Measurements from ENCODE around the gene CHD9NB. TPM values are rescaled to one million over a fixed set of nuclear protein-coding genes. Genes with fewer than 3 reads are reported as not detected.

Gene CHD9NB
- total and polyA plus RNA-seq, 10 of the 15 experiments (the other 5 are each of a cell fraction or from before 2014, with no cell fraction given), result 0.14 to 1.6 (median 0.73) TPM

DNA sequence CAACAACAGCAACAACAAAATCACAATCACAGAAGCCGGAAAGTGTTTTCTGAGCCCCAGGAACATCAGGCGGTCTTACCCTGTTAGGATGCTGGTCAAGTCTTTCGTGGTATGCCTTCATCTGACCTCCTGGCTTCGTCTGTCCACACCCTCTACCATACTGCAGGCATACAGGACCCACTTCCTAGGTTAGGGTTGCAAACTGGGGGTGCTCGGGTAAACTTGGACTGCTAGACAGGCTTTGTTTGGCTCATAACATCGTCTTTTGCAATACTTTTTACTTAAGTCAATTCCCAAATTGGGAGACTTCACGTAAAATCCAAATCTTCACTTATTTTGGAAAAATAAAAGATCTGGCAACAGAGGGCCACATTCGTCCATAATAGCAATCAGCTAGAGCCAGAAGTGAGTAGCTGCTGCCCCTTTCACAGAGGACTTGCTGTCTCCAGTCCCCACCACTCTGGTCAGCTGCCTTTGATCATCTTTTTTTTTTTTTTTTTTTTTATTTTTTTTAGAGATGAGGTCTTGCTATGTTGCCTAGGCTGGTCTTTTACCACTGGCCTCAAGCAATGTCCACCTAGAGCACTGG lies 32.1 kb upstream of the CHD9NB start:
- ChIA-PET SMC1A (ENCODE audit: uncharacterized antibody, unreplicated experiment) (no interaction called here), POLR2A (no interaction called here), CTCF (no interaction called here), RAD21 (ENCODE audit: unreplicated experiment) (no interaction called here)
- in situ Hi-C loops (cut with MboI), result no loop called here
- no peak overlapping the region for H3K4me3 ChIP-seq
- FAIRE-seq, result no peak
- WGBS (ENCODE audit: insufficient coverage, insufficient replicate concordance, low lambda C conversion rate, missing lambda C conversion rate), result 96% methylated on average over 8 of the region's 8 CpGs
- H3K4me2 ChIP-seq (ENCODE audit: control insufficient read depth, insufficient read depth), result no peak overlapping the region
- H3K9ac ChIP-seq (ENCODE audit: control insufficient read depth, insufficient read depth, low read length), result no peak overlapping the region
- BruUV-seq (replicated peaks), result no TSS peak
- no peak for TF ChIP-seq POLR2A (IDR thresholded peaks at IDR 0.05; ENCODE audit: low read depth, low read length)
- no peak for TF ChIP-seq MTA2 (IDR thresholded peaks at IDR 0.05; ENCODE audit: low read depth)
- TF ChIP-seq, protein P1, sequence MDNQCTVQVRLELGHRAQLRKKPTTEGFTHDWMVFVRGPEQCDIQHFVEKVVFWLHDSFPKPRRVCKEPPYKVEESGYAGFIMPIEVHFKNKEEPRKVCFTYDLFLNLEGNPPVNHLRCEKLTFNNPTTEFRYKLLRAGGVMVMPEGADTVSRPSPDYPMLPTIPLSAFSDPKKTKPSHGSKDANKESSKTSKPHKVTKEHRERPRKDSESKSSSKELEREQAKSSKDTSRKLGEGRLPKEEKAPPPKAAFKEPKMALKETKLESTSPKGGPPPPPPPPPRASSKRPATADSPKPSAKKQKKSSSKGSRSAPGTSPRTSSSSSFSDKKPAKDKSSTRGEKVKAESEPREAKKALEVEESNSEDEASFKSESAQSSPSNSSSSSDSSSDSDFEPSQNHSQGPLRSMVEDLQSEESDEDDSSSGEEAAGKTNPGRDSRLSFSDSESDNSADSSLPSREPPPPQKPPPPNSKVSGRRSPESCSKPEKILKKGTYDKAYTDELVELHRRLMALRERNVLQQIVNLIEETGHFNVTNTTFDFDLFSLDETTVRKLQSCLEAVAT (IDR thresholded peaks at IDR 0.05), result no peak
- no peaks in the 10 kb centered on the region for H3K27me3 ChIP-seq (replicated peaks in 1 of 2; ENCODE audit: control insufficient read depth in 2 of 2, insufficient read depth in 2 of 2, low read length in 1 of 2)
- H2AFZ ChIP-seq (ENCODE audit: control insufficient read depth, low read depth, low read length), result no peak overlapping the region
- H3K36me3 ChIP-seq (ENCODE audit: control insufficient read depth in 2 of 2, insufficient read depth in 2 of 2, low read length in 1 of 2), result peaks cover under 1 to 3% of the 10 kb centered on the region in 2 experiments; a peak in 3 of 4 replicates
- H4K20me1 ChIP-seq (ENCODE audit: control insufficient read depth, insufficient read depth), result no peaks in the 10 kb centered on the region
- H3K27ac ChIP-seq (ENCODE audit: control insufficient read depth, insufficient read depth), result no peak overlapping the region
- intact Hi-C loops (cut with micrococcal nuclease; ENCODE audit: unreplicated experiment), result no loop called here
- no peak for ATAC-seq
- DNase-seq (ENCODE audit: low read depth, low spot score), result no peak
- peaks cover 5% of the 10 kb centered on the region for H3K79me2 ChIP-seq (ENCODE audit: control insufficient read depth, insufficient read depth, low read length)
- H3K9me3 ChIP-seq (replicated peaks; ENCODE audit: control insufficient read depth, insufficient read depth, low read length), result no peaks in the 10 kb centered on the region
- H3K4me1 ChIP-seq (ENCODE audit: control insufficient read depth, insufficient read depth, low read length), result peaks cover 5% of the 10 kb centered on the region

DNA sequence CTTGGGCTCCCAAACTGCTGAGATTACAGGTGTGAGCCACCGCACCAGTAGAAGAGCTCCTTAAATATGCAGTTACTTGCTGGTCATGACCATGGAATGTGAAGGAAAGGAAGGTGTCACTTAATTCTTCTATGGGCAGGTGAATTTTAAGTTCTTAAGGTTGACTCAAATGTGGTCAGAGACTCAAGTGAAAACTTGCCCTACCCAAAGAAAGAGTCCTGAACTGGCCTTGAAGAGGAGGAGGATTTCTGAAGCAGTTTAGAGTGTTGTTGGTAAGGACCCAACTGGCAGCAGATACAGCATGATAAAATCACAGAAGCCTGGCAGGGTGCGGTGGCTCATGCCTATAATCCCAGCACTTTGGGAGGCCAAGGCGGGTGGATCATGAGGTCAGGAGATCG lies 31.4 kb upstream of the CHD9NB start:
- ChIA-PET SMC1A (ENCODE audit: uncharacterized antibody, unreplicated experiment) (interaction anchor here (1.8 kb wide), 1 partner anchor 9 kb away, joined by 6 read pairs; no protein-coding TSS in a partner anchor), RAD21 (ENCODE audit: unreplicated experiment) (no interaction called here), POLR2A (no interaction called here), CTCF (no interaction called here)
- H3K9ac ChIP-seq (ENCODE audit: control insufficient read depth, insufficient read depth, low read length), result no peak overlapping the region
- H3K36me3 ChIP-seq (ENCODE audit: control insufficient read depth in 2 of 2, insufficient read depth in 2 of 2, low read length in 1 of 2), result peaks cover 0 to 3% of the 10 kb centered on the region in 2 experiments; a peak in 3 of 4 replicates
- H4K20me1 ChIP-seq (ENCODE audit: control insufficient read depth, insufficient read depth), result no peaks in the 10 kb centered on the region
- H3K9me3 ChIP-seq (replicated peaks; ENCODE audit: control insufficient read depth, insufficient read depth, low read length), result no peaks in the 10 kb centered on the region
- H3K4me3 ChIP-seq, result no peak overlapping the region
- peaks cover 4% of the 10 kb centered on the region; the same call in 1 of the 2 replicates for H3K4me1 ChIP-seq (ENCODE audit: control insufficient read depth, insufficient read depth, low read length)
- no peak for DNase-seq (ENCODE audit: low read depth, low spot score)
- no peak overlapping the region for H2AFZ ChIP-seq (ENCODE audit: control insufficient read depth, low read depth, low read length)
- H3K79me2 ChIP-seq (ENCODE audit: control insufficient read depth, insufficient read depth, low read length), result peaks cover 5% of the 10 kb centered on the region
- H3K27me3 ChIP-seq (replicated peaks in 1 of 2; ENCODE audit: control insufficient read depth in 2 of 2, insufficient read depth in 2 of 2, low read length in 1 of 2), result no peaks in the 10 kb centered on the region
- FAIRE-seq, result no peak
- no peak overlapping the region for H3K27ac ChIP-seq (ENCODE audit: control insufficient read depth, insufficient read depth)
- 100% methylated on average over 4 of the region's 4 CpGs for WGBS (ENCODE audit: insufficient coverage, insufficient replicate concordance, low lambda C conversion rate, missing lambda C conversion rate)
- H3K4me2 ChIP-seq (ENCODE audit: control insufficient read depth, insufficient read depth), result no peak overlapping the region
- intact Hi-C loops (cut with micrococcal nuclease; ENCODE audit: unreplicated experiment), result no loop called here
- in situ Hi-C loops (cut with MboI), result no loop called here
- BruUV-seq (replicated peaks), result no TSS peak
- ATAC-seq, result no peak
- TF ChIP-seq, protein P2, sequence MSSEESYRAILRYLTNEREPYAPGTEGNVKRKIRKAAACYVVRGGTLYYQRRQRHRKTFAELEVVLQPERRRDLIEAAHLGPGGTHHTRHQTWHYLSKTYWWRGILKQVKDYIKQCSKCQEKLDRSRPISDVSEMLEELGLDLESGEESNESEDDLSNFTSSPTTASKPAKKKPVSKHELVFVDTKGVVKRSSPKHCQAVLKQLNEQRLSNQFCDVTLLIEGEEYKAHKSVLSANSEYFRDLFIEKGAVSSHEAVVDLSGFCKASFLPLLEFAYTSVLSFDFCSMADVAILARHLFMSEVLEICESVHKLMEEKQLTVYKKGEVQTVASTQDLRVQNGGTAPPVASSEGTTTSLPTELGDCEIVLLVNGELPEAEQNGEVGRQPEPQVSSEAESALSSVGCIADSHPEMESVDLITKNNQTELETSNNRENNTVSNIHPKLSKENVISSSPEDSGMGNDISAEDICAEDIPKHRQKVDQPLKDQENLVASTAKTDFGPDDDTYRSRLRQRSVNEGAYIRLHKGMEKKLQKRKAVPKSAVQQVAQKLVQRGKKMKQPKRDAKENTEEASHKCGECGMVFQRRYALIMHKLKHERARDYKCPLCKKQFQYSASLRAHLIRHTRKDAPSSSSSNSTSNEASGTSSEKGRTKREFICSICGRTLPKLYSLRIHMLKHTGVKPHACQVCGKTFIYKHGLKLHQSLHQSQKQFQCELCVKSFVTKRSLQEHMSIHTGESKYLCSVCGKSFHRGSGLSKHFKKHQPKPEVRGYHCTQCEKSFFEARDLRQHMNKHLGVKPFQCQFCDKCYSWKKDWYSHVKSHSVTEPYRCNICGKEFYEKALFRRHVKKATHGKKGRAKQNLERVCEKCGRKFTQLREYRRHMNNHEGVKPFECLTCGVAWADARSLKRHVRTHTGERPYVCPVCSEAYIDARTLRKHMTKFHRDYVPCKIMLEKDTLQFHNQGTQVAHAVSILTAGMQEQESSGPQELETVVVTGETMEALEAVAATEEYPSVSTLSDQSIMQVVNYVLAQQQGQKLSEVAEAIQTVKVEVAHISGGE (CRISPR knock-in tag; IDR thresholded peaks at IDR 0.05), result no peak
- TF ChIP-seq, protein P3, sequence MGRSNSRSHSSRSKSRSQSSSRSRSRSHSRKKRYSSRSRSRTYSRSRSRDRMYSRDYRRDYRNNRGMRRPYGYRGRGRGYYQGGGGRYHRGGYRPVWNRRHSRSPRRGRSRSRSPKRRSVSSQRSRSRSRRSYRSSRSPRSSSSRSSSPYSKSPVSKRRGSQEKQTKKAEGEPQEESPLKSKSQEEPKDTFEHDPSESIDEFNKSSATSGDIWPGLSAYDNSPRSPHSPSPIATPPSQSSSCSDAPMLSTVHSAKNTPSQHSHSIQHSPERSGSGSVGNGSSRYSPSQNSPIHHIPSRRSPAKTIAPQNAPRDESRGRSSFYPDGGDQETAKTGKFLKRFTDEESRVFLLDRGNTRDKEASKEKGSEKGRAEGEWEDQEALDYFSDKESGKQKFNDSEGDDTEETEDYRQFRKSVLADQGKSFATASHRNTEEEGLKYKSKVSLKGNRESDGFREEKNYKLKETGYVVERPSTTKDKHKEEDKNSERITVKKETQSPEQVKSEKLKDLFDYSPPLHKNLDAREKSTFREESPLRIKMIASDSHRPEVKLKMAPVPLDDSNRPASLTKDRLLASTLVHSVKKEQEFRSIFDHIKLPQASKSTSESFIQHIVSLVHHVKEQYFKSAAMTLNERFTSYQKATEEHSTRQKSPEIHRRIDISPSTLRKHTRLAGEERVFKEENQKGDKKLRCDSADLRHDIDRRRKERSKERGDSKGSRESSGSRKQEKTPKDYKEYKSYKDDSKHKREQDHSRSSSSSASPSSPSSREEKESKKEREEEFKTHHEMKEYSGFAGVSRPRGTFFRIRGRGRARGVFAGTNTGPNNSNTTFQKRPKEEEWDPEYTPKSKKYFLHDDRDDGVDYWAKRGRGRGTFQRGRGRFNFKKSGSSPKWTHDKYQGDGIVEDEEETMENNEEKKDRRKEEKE (IDR thresholded peaks at IDR 0.05), result no peak
- no peak for TF ChIP-seq CREM (IDR thresholded peaks at IDR 0.05; ENCODE audit: low read depth)
- TF ChIP-seq NBN (IDR thresholded peaks at IDR 0.05), result no peak
- no peak for TF ChIP-seq POLR2AphosphoS5 (IDR thresholded peaks at IDR 0.05; ENCODE audit: low read length)
- TF ChIP-seq SUPT20H (IDR thresholded peaks at IDR 0.05; ENCODE audit: borderline replicate concordance, control insufficient read depth, low read depth, low read length), result no peak
- no peak for TF ChIP-seq CBFB (IDR thresholded peaks at IDR 0.05; ENCODE audit: low read depth)
- no peak for TF ChIP-seq NFIC (IDR thresholded peaks at IDR 0.05; ENCODE audit: low read depth, low read length)

Data from GM12878 (cell line).